UCSD-AML1 (cell line): ENCODE data around the gene CMC2.

Experiments used
- DNase-seq: peaks from one replicate; lab custom pipeline; 2025; ENCODE audit not compliant: unreplicated experiment; lab: John Stamatoyannopoulos, UW

CMC2 gene

DNA sequence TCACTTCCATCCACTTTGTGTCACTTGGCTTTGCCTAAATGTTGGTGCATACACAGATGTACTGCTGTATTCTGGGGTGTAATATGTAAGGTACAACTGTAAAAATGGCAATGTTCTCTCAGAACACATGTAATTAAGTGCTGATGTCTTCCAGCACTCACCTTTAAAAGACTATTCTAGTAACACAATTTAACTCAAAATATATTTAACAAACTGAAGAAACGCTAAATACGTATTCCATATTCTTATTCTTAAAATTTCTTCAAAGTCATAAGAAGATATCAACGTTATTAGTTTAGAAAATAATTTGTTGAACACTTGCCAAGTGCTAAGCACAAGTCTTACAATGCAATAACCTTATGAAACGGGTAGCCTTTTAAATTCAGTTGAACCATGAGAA, 3.6 kb downstream of the CMC2 start:
- no peak for DNase-seq

DNA sequence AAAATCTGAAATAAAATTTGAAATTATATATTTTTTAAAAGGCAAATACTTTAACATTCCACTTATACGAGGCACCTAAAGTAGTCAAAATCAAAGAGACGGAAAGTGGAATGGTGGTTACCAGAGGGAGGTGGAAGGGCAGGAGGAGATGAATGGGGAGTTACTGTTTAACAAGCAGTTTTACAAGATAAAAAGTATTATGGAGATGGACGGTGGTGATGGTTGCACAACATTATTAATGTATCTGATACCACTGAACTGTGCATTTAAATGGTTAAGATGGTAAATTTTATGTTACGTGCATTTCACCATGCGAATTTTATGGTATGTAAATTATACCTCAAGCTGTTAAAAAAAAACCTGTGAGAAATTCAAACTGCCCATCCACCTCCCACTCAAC, 5.4 kb downstream of the CMC2 start:
- DNase-seq = no peak

DNA sequence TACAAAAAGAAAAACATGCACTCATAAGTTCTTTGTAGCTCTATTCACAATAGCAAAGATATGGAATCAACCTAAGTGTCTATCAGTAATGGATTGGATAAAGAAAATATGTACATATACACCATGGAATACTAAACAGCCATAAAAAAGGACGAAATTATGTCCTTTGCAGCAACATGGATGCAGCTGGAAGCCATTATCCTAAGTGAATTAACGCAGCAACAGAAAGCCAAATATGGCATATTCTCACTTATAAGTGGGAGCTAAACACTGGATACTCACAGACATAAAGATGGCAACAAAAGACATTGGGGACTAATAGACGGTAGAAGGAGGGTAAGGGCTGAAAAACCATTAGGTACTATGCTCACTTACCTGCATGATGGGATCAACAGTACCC, 5.8 kb downstream of the CMC2 start:
- DNase-seq = no peak

DNA sequence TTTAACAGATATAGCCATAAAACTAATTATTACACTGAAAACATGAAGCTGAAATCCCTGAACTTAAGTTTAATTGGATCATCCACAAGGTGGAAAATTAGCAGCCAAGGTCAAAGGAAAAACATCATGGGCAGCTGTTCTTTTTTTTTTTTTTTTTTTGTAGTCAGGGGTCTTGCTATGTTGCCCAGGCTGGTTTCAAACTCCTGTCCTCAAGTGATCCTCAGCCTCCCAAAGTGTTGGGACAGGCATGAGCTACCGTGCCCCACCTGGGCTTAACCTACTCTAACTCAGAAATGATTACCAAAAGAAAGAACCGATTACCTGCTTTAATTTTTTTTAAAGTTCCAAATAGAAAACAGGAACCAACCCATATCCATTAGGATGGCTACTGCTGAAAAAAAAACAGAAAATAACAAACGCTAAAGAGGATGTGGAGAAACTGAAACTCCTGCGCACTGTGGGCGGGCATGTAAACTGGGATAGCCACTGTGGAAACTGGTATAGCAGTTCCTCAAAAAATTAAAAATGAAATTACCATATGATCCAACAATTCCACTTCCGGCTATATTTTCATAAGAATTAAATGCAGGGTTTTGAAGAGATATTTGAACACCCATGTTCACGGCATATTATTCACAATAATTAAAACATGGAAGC, 8.6 kb downstream of the CMC2 start:
- no peak for DNase-seq

DNA sequence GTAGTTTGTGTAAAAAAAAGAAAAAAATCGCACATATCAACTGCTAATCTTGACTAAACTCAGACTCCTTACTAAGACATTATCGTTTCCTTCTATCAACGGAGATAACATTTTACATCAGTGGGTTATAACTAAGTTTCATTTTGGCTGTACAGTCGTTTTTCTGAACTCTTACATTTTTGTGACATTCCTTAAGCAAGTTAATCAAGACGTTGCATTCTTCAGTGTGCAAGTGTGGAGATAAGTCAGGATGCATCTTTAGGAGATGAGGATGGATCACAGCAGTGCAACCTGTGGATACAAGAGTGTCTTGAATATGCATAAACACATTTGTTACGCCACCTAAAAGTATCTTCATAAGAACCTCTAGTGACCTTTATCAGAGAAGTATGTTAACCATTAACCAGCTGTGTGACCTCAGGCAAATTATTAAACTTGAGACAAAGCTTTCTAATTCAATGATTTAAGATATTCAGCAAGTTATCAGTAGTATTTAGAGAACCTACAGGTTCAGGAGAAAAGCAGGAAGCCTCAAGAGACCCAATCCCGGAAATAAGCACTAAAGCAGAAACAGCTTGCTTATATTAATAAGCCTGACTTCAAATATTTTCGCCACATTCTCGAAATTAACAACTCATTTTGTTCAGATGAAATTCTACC, 9.4 kb downstream of the CMC2 start:
- DNase-seq = no peak

DNA sequence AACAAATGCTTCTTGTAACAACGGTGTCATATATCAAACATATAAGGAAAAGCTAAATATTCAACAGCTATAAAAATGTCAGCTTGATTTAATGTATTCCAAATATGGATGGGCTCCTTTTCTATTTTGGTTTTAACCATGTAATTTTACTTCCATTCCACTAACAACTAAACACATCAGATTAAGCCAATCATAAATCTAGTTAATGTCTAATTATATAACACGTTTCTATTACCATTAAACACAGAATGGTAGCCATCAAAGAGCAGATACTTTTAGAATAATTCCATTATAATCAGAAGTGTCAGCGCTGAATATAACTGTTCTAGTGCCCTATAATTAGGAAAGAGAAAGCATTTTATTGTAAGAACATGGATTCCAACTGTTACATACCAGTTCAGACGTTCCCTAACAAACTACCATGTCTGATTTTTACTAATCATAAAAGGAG, 10.0 kb downstream of the CMC2 start:
- DNase-seq = no peak

DNA sequence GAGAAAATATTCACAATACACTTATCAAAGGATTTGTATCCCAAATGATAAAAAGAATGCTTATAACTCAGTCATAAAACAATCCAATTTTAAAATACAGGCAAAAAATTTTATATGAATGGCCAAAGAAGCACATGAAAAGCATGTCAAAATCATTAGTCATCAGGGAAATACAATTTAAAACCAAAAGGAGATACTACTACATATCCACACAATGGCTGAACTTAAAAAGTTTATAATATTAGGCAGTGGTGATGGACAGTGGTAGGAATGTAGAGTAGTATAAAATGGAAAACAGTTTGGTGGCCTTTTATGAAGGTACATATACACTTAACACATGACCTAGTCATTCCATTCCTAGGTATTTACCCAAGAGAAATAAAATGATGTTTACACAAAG, 12.2 kb downstream of the CMC2 start:
- DNase-seq = no peak

DNA sequence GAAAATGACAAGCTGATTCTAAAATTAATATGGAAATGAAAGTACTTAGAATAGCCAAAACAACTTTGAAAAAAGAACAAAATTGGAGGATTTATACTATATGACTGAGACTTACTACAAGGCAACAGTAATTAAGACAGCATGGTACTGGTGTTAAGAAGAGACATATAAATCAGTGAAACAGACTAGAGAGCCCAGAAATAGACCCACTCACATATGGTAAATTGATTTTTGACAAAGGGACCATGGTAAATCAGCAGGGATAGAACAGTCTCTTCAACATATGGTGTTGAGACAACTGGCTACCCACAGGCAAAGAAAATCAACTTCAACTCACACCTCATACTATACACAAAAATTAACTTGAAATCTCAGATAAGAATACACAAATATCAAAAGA, 12.9 kb downstream of the CMC2 start:
- no peak for DNase-seq

DNA sequence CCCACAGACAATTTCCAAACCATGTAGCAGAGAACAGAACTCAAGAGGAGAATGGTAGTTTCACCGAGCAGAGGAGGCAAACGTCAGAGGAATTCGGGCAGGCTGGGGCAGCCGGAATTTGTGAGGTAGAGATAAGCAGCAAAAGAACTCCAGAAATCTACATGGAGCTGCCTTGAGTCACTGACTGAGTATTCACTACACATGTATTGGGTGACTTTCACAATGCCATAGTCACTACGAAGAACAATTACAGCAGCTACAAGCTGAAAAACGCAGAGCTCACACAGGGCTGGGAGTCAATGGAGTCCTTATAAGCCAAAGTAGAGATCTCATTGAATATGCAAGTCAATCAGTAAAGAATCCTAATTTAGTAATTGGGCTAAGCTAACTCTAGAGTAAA, 13.4 kb downstream of the CMC2 start:
- DNase-seq = no peak

DNA sequence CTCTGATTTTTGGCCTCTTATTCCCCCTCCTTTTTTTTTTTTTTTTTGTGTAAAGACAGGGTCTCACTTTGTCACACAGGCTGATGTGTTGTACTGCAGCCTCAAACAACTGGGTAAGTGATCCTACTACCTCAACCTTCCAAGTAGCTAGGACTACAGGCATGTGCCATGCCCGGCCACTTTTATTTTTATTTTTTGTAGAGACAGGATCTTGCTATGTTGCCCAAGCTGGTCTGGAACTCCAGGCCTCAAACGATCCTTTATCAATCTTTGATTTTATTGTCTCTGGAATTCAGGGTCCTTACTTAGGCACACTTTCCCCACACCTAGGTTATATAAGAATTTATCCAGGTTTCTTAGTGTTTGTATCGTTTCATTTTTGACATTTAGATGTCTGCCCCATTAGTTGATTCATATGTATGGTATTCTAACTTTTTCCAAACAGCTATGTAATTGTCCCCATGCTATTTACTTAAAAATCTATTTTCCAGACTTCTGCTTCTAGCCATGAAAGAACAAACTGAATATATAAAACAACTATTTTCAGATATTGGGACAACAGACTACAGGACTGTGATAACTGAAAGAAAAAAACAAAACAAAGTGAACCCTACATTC, 13.9 kb downstream of the CMC2 start:
- DNase-seq = no peak

DNA sequence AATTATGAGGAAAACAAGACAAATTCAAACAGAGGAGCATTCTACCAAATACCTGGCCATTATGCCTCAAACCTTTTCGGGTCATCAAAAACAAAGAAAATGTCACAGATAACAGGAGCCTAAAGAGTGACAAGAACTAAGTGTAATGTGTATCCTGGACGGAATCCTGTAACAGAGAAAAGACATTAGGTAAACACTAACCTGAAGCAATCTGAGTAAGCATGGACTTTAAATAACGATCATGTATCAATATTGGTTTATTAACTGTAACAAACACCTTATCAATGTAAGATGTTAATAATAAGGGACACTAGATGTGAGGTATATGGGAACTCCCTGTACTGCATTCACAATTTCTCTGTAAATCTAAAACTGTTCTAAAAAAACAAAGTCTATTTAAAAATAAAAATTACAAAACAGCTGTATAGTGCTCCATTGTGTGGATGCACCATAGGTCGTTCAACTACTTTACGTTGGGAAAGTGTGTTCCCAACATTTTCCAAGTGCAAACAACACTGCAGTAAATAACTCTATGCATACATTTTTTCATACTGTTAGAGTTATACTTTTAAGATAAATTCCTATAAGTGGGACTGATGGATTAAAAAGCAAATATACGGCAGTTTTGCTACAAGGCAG, 14.8 kb downstream of the CMC2 start:
- no peak for DNase-seq

DNA sequence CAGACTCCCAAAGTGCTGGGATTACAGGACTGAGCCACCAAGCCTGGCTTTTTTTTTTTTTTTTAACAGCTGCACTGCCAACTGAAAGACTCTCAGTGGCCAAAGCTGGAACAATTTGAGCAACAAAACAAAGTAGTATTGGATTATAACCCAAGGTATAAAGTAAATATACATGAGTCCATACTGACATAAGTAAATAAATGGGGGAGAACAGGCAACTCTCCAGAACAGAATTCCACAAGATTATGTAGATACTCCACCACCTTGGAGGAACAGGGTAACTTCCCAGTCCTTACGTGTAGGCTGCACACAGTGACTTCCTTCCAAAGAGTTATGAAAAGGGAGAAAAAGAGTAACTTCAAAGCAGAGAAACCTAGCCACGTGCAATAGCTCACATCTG, 15.7 kb downstream of the CMC2 start:
- no peak for DNase-seq

DNA sequence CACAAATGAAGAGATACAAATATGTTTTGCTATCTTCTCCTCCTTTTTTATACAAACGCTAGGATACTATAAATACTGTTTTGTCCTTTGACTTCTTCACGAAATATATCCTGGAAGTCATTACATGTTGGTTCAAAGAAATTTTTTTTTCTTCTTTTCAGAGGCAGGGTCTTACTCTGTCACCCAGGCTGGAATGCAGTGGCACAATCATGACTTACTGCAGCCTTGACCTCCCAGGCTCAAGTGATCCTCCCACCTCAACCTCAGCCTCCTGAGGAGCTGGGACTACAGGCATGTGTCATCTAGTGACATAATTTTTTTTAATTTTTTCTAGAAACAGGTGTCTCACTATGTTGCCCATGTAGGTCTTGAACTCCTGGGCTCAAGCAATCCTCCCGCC, 16.1 kb downstream of the CMC2 start:
- DNase-seq = no peak

DNA sequence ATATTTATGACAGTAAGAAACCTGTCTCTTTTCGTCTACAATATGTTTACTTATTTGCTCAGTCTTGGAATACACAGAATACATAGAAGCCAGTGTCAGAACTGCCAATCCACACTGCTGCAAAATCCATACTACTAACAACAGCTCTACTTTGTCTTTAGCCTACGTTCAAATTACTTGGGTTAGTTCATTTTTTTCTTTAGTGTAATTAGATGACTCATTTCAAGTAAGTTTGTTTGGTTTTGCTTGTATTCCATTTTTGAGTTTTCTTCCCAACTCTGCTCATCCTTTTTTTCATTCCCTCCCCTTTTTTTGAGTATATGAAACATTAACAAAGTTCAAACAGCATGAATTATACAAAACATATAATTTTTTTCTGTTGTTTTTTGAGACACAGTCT, 16.9 kb downstream of the CMC2 start:
- no peak for DNase-seq

DNA sequence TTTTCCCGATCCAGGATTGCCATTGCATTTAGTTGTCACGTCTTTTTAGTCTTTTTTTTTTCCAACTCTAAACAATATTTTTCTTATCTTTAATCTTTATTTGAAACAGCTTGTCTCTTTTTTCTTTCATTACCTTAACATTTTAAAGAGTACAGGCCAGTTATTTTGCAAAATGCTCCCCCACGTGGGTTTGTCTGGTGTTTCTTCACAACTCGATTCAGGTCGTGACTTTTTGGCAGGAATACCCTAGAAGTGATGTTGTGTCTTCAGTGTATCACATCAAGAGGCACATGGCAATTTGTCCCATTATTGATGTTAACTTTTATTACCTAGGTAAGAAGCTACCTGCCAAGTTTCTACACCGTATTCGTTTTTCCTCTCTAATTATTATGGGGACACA, 17.9 kb downstream of the CMC2 start:
- DNase-seq = no peak

DNA sequence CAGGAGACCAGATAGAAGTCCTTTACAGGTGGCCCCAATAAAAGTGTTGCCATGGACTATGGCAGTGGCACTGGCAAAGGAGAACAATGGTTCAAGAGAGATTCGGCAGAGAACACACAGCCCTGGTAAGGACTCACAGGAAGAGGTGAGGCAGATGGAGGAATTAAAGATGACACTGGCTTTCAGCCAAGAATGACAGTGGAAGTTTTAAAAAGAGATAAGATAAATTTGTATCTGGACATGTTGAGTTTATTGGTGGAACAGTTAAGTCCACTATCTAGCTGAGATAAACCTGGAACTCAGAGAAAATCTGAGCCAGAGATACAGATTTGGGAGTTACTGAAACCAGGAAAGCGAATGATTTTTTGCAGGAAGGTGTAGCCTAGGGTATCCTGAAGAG, 20.1 kb downstream of the CMC2 start:
- no peak for DNase-seq

DNA sequence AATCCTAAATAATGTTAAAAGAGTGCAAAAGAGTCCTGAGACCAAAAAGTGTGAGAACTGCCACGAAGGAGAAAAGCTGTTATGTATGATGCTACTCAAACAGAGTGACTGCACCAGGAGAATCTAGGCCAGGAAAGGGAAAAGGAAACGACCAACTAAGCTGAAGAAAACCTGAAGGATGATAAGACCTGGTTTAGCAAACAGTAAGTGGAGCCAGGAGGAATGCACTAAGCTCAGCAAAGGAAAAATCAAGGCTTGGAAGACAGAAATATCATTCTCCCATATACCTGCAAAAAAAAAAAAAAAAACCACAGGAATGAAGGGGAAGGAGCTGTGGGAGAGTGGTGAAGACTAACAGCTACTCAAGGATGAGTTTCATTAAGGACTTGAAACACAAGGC, 21.1 kb downstream of the CMC2 start:
- no peak for DNase-seq

DNA sequence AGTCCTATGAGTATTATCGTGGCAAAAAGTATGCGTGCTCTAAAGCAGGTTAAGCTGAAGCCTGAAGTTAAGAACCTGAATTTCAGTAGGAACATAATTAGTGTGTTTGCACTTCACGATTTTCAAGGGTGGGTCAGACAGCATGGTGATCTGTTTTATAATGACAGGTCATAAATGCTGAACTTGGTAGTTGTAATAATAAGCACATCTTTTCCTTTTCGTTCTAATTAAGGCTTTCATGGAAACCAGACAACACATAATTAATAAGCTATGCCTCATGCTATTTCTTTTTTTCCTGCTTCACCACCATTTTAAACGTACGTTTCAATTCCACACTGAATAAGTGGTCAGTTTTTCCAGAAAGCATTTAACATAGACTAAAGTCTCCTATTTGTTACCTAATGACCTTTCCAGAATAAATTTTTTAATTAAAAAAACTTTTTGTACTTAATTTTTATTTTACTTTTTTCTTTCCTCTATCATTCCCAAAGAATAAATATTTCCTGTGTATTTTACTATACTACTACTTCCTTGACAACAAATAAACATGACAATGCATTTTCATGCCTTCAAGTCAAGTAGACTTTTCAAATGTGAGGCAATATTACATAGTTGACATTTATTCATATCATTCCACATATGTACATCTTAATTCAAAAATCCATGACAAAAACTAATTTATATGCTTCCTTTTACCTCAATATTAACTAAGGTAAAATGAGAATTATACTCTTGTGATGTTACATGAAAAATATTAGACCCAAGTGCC, 22.4 kb downstream of the CMC2 start:
- no peak for DNase-seq

DNA sequence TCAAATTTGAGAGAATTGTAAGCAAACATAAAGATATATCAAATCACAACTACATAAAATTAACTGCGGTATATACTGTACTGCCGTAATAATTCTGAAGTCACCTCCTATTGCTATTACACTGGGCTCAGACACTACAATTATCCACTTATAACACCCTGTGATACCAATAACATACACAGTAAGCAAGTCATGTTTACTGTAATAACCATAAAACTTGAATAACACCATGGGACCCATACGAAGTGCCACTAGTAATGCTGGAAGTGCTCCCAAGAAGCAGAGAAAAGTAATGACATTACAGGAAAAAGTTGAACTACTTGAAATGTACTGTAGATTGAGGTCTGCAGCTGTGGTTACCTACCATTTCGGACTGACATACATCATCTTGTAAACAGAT, 24.0 kb downstream of the CMC2 start:
- DNase-seq = no peak

DNA sequence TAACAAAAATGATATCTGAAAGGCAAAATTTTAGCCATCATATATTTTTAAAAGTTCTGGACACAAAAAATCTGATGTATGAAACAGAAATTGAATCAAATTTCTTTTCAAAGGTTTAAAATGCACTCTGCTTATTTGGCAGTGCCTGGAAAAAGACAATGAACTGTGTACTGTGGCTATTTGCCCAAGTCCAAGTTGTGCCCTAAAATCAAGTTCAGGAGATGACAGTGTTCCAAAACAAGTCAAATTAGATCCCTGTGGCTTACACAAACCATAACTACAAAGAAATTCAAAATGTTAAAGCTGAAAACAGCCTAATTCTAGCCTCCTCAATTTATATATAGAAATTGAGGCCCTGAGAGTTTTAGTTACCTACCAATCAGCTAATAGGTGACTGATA, 25.6 kb downstream of the CMC2 start:
- DNase-seq = no peak

DNA sequence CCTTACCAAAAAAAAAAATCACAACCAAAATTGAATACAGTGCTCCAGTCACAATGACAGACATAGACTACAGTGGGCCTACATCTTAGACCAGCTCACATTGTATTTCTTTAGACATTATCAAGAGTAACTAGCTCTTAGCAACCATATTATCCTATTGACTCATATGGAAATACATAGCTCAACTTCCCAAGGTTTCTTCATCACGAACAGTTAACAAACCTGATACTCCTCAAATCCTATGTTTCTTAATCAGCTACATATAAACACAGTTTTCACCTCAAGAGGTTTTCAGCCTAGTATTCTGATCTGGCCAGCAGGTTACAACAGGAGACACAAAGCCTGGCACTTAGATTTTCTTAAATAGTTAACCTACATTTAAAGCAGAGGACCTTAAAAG, 29.7 kb downstream of the CMC2 start:
- DNase-seq = no peak
